Spleen (tissue), 7 donors: Measurements from ENCODE around the gene IL19.

Experiments used
- CTCF ChIP-seq, 11 experiments: fragments of 200-600 bp in 7 of 11; fragments of 450-650 bp in 4 of 11; sonication (generic) in 4 of 11; IDR thresholded peaks in 8 of 11; conservative IDR thresholded peaks in 3 of 11; 1 replicate in 7 of 11; 2 replicates in 4 of 11; pipeline versions ENCODE4 v1.4.0 to v1.8.0; 2016 to 2021; ENCODE audit warnings: antibody characterized with exemption in 11 of 11, inconsistent platforms in 4 of 11, mild to moderate bottlenecking in 1 of 11
- POLR2A ChIP-seq, 3 donors: fragments of 450-650 bp; IDR thresholded peaks; one replicate each; pipeline ENCODE4 v1.5.1; 2017; ENCODE audit warnings: antibody characterized with exemption in 3 of 3, mild to moderate bottlenecking in 1 of 3
- POLR2AphosphoS5 ChIP-seq, 3 donors: sonication (generic); formaldehyde crosslinking; IDR thresholded peaks; one replicate each; pipeline ENCODE4 v1.5.1; 2017; ENCODE audit warnings: antibody characterized with exemption in 3 of 3
- donor health status: DM: no; HTN: no; CAD: no; lungs with moderate emphysema.
- donor health status: DM: no; HTN: no; CAD: no.
- donor health status: DM: no; HTN: no; CAD: no.

GRCh38 chr1:206855859-206856258, 85.3 kb downstream of the IL19 start:
- TF ChIP-seq CTCF (IDR thresholded peaks at IDR 0.05 in 8 of 11, conservative IDR thresholded peaks at IDR 0.05 in 3 of 11) = no peak
- no peak for TF ChIP-seq POLR2AphosphoS5 (IDR thresholded peaks at IDR 0.05)
- TF ChIP-seq POLR2A (IDR thresholded peaks at IDR 0.05) = no peak
